CD14-positive monocyte (primary cell): ENCODE data around the gene ERGIC1. TPM values are rescaled to one million over a fixed set of nuclear protein-coding genes. Genes with fewer than 3 reads are reported as not detected.

ENCODE experiments used
- DNase-seq, 3 donors: peaks; one replicate each; pipeline ENCODE4 v3.0.0-alpha.2; 2011 to 2022
- H2AFZ ChIP-seq: 2 replicates; pipeline ENCODE4 v1.6.0; 2012; ENCODE audit warnings: mild to moderate bottlenecking, low read depth, low read length, inconsistent platforms; ENCODE audit not compliant: insufficient read depth, poor library complexity, severe bottlenecking
- H3K27ac ChIP-seq, 2 donors: 1 replicate in 1 of 2; 2 replicates in 1 of 2; pipeline ENCODE4 v1.5.1; 2012 to 2013; ENCODE audit warnings: low read length in 2 of 2, control low read depth in 1 of 2, inconsistent platforms in 1 of 2, low read depth in 1 of 2, mild to moderate bottlenecking in 1 of 2
- H3K27me3 ChIP-seq, 2 donors: one replicate each; pipeline versions ENCODE4 v1.6.0 to v1.6.1; 2011 to 2013; ENCODE audit warnings: low read length in 2 of 2; ENCODE audit not compliant: control insufficient read depth in 2 of 2, insufficient read depth in 2 of 2
- H3K36me3 ChIP-seq, 2 donors: replicated peaks in 1 of 2; 1 replicate in 1 of 2; 2 replicates in 1 of 2; pipeline versions ENCODE4 v1.5.1 to v1.6.1; 2012 to 2013; ENCODE audit warnings: low read length in 2 of 2, control low read depth in 1 of 2, inconsistent platforms in 1 of 2, mild to moderate bottlenecking in 1 of 2; ENCODE audit not compliant: insufficient read depth in 2 of 2, control insufficient read depth in 1 of 2
- H3K4me1 ChIP-seq, 2 donors: 1 replicate in 1 of 2; 2 replicates in 1 of 2; pipeline versions ENCODE4 v1.5.1 to v1.6.1; 2012 to 2013; ENCODE audit warnings: low read length in 2 of 2, control low read depth in 1 of 2, inconsistent platforms in 1 of 2, mild to moderate bottlenecking in 1 of 2, moderate library complexity in 1 of 2; ENCODE audit not compliant: insufficient read depth in 2 of 2, control insufficient read depth in 1 of 2
- H3K4me2 ChIP-seq: replicated peaks from 2 replicates; pipeline ENCODE3; 2012; ENCODE audit warnings: low read length, moderate library complexity, mild to moderate bottlenecking; ENCODE audit not compliant: poor library complexity, severe bottlenecking; ENCODE audit errors: extremely low read depth
- H3K4me3 ChIP-seq, 3 experiments: fragments of 200-600 bp in 1 of 3; sonication (generic) in 1 of 3; replicated peaks in 1 of 3; 1 replicate in 2 of 3; 2 replicates in 1 of 3; pipeline ENCODE4 v1.5.1; 2011 to 2013; ENCODE audit warnings: low read length in 3 of 3, mild to moderate bottlenecking in 3 of 3, control low read depth in 2 of 3, low read depth in 2 of 3, inconsistent platforms in 1 of 3, moderate library complexity in 1 of 3
- H3K79me2 ChIP-seq: 2 replicates; pipeline ENCODE4 v1.6.0; 2012; ENCODE audit warnings: mild to moderate bottlenecking, control low read depth, inconsistent platforms, low read length, moderate library complexity; ENCODE audit not compliant: insufficient read depth
- H3K9ac ChIP-seq: 2 replicates; pipeline ENCODE4 v1.6.0; 2017; ENCODE audit warnings: low read length, mild to moderate bottlenecking; ENCODE audit not compliant: insufficient read depth, poor library complexity, severe bottlenecking
- H3K9me3 ChIP-seq, 2 donors: replicated peaks in 1 of 2; 1 replicate in 1 of 2; 2 replicates in 1 of 2; pipeline versions ENCODE4 v1.5.1 to v1.6.1; 2012 to 2013; ENCODE audit warnings: low read length in 2 of 2, control low read depth in 1 of 2; ENCODE audit not compliant: control insufficient read depth in 1 of 2, insufficient read depth in 1 of 2
- H4K20me1 ChIP-seq: 2 replicates; pipeline ENCODE4 v1.6.0; 2012; ENCODE audit warnings: mild to moderate bottlenecking, low read length, control low read depth, moderate library complexity; ENCODE audit not compliant: insufficient read depth
- H3K27ac Mint-ChIP-seq, 7 donors: one replicate each; pipeline ENCODE4 v1.8.0; 2020; ENCODE audit warnings: mild to moderate bottlenecking in 7 of 7, mixed read lengths in 7 of 7, moderate library complexity in 6 of 7, inconsistent platforms in 2 of 7
- H3K27me3 Mint-ChIP-seq, 3 donors: one replicate each; pipeline ENCODE4 v1.8.0; 2021 to 2022; ENCODE audit warnings: low read depth in 3 of 3, mild to moderate bottlenecking in 3 of 3, mixed read lengths in 3 of 3, moderate library complexity in 3 of 3, inconsistent platforms in 1 of 3
- H3K36me3 Mint-ChIP-seq, 2 donors: one replicate each; pipeline ENCODE4 v1.8.0; 2020; ENCODE audit warnings: mixed read lengths in 2 of 2, inconsistent platforms in 1 of 2, mild to moderate bottlenecking in 1 of 2
- H3K4me1 Mint-ChIP-seq: one replicate; pipeline ENCODE4 v1.8.0; 2020; ENCODE audit warnings: mild to moderate bottlenecking, mixed read lengths
- H3K4me3 Mint-ChIP-seq, 2 donors: one replicate each; pipeline ENCODE4 v1.8.0; 2020; ENCODE audit warnings: mild to moderate bottlenecking in 2 of 2, mixed read lengths in 2 of 2, moderate library complexity in 1 of 2
- H3K9me3 Mint-ChIP-seq, 7 donors: one replicate each; pipeline ENCODE4 v1.8.0; 2020 to 2022; ENCODE audit warnings: mixed read lengths in 7 of 7, mild to moderate bottlenecking in 6 of 7, moderate library complexity in 6 of 7, inconsistent platforms in 2 of 7
- WGBS: methylation state at CpG from one replicate; pipeline ENCODE4 v1.1.5; 2013; ENCODE audit warnings: missing lambda C conversion rate; ENCODE audit not compliant: insufficient coverage; 5-methylcytosine and 5-hydroxymethylcytosine counted together
- intact Hi-C, 2 donors: fragments of 100-400 bp; cut with micrococcal nuclease; formaldehyde crosslinking; loops; one replicate each; pipeline versions ENCODE4 v1.15.0 to v1.15.1; 2023
- polyA plus RNA-seq, 3 donors: library from polyadenylated mRNA; depleted of rRNA in 1 of 3; unstranded in 2 of 3; stranded (reverse) in 1 of 3; fragments of 300-500 nt in 2 of 3; fragments of >200 nt in 1 of 3; fragmentation: Illumina TruSeq in 2 of 3; gene quantifications; 1 replicate in 2 of 3; 2 replicates in 1 of 3; pipeline ENCODE4 v1.2.3, GENCODE V29; 2012 to 2021
- TF ChIP-seq, protein P1 (sequence below): fragments of 200-600 bp; IDR thresholded peaks from one replicate; pipeline ENCODE4 v1.8.0; 2022; ENCODE audit warnings: antibody characterized with exemption, mild to moderate bottlenecking

The ERGIC1 gene
- polyA plus RNA-seq, 3 donors: 28.3 to 76.2 (median 34.1) TPM

DNA sequence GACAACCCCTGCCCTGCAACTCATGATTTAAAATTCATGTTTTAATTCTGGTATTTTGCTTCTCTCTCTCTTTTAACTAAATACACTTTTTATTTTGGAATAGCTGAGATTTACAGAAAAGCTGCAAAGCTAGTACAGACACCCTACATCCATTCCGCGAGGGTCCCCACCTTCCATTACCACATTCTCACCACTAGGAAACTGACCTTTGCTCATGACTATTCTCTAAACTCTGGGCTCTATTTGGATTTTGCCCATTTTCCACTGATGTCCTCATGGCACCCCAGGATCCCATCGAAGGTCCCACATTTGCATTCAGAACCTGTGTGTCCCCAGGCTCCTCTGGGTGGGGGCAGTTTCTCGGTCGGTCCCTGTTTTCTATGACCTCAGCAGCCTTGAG lies 11.5 kb downstream of the ERGIC1 start:
- Mint-ChIP-seq H3K4me3 (no peak overlapping the region), H3K4me1 (peaks cover 24% of the 10 kb centered on the region), H3K36me3 (peaks cover 20 to 30% of the 10 kb centered on the region in 2 donors), H3K9me3 (no peaks in the 10 kb centered on the region), H3K27me3 (peaks cover 0 to 4% (median 2%) of the 10 kb centered on the region in 3 donors), H3K27ac (peak overlapping the region in 3 of 7 donors; percentile 3 to 19 (median 12))
- Histone ChIP-seq H3K9me3 (no peaks in the 10 kb centered on the region), H2AFZ (no peak overlapping the region), H3K79me2 (no peaks in the 10 kb centered on the region), H3K4me3 (no peak overlapping the region), H3K4me1 (peaks cover 0 to 4% of the 10 kb centered on the region in 2 donors), H3K36me3 (peaks cover 0 to 8% of the 10 kb centered on the region in 2 donors), H3K27ac (no peak overlapping the region), H3K4me2 (no peak overlapping the region), H3K27me3 (no peaks in the 10 kb centered on the region), H4K20me1 (peaks cover 13% of the 10 kb centered on the region), H3K9ac (no peak overlapping the region)
- TF ChIP-seq, protein P1, sequence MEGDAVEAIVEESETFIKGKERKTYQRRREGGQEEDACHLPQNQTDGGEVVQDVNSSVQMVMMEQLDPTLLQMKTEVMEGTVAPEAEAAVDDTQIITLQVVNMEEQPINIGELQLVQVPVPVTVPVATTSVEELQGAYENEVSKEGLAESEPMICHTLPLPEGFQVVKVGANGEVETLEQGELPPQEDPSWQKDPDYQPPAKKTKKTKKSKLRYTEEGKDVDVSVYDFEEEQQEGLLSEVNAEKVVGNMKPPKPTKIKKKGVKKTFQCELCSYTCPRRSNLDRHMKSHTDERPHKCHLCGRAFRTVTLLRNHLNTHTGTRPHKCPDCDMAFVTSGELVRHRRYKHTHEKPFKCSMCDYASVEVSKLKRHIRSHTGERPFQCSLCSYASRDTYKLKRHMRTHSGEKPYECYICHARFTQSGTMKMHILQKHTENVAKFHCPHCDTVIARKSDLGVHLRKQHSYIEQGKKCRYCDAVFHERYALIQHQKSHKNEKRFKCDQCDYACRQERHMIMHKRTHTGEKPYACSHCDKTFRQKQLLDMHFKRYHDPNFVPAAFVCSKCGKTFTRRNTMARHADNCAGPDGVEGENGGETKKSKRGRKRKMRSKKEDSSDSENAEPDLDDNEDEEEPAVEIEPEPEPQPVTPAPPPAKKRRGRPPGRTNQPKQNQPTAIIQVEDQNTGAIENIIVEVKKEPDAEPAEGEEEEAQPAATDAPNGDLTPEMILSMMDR: no peak
- intact Hi-C loops: no loop called here
- DNase-seq: no peak
- 93% methylated on average over 3 of the region's 5 CpGs for WGBS

DNA sequence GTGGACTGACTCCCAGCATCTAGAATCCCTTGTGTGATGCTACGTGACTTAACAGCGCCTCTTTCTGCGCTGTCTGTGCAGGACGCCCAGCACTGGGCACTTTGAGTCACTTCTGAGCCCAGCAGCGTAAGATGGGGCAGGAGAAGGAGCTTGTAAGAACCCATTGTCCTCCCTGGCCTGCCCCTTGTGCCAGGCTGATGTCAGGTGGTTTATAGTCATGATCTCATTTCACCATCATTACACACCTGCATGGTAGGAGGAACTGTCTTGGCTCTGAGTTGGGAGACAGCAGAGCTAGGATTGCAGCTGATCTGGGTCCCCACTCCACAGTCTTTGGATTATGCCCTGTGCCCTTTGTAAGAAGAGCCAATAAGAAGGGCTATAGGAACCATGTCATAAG lies 12.2 kb downstream of the ERGIC1 start:
- peaks cover 0 to 8% of the 10 kb centered on the region in 2 donors for H3K36me3 ChIP-seq
- intact Hi-C loops: no loop called here
- 100% methylated on average over 4 of the region's 5 CpGs for WGBS
- TF ChIP-seq, protein P1: no peak
- H3K36me3 Mint-ChIP-seq: peaks cover 20 to 25% of the 10 kb centered on the region in 2 donors
- H3K4me3 Mint-ChIP-seq: no peak overlapping the region
- no peak overlapping the region for H3K4me3 ChIP-seq
- peaks cover 24% of the 10 kb centered on the region for H3K4me1 Mint-ChIP-seq
- no peaks in the 10 kb centered on the region for H3K27me3 ChIP-seq
- H3K9ac ChIP-seq: no peak overlapping the region
- H3K9me3 ChIP-seq: no peaks in the 10 kb centered on the region
- H3K79me2 ChIP-seq: no peaks in the 10 kb centered on the region
- H2AFZ ChIP-seq: no peak overlapping the region
- H3K27ac Mint-ChIP-seq: peak overlapping the region in 1 of 7 donors; percentile 22
- peaks cover 14% of the 10 kb centered on the region for H4K20me1 ChIP-seq
- H3K4me1 ChIP-seq: peaks cover 0 to 4% of the 10 kb centered on the region in 2 donors
- H3K9me3 Mint-ChIP-seq: no peaks in the 10 kb centered on the region
- no peak overlapping the region for H3K27ac ChIP-seq
- DNase-seq: no peak
- H3K27me3 Mint-ChIP-seq: peaks cover 0 to 4% (median 2%) of the 10 kb centered on the region in 3 donors
- no peak overlapping the region for H3K4me2 ChIP-seq
